Measurements from ENCODE around the gene SPIRE1. TPM values are rescaled to one million over a fixed set of nuclear protein-coding genes. Genes with fewer than 3 reads are reported as not detected.

SPIRE1 gene
- polyA plus RNA-seq, 1 donor from 2014 or later, result 22.2 TPM

GRCh38 chr18:12679183-12679786, 21.4 kb upstream of the SPIRE1 start:
- Histone ChIP-seq H3K27ac (ENCODE audit: low read length) (no peak overlapping the region), H3K4me3 (ENCODE audit: low read length) (no peak overlapping the region), H3K79me2 (replicated peaks; ENCODE audit: insufficient read depth, low read length) (no peaks in the 10 kb centered on the region), H3K9me2 (ENCODE audit: insufficient read depth, low read length) (no peaks in the 10 kb centered on the region), H3F3A (ENCODE audit: insufficient read depth, low read length, poor library complexity, severe bottlenecking) (no peaks in the 10 kb centered on the region), H3K36me3 (ENCODE audit: insufficient read depth, low read length) (no peaks in the 10 kb centered on the region), H3K9ac (ENCODE audit: low read length) (no peak overlapping the region), H3K27me3 (ENCODE audit: insufficient read depth, low read depth, low read length) (no peaks in the 10 kb centered on the region), H2AFZ (ENCODE audit: low read depth, low read length) (no peak overlapping the region), H3K9me3 (ENCODE audit: low read length) (no peaks in the 10 kb centered on the region), H3K4me2 (ENCODE audit: low read length) (no peak overlapping the region), H4K20me1 (ENCODE audit: insufficient read depth) (no peaks in the 10 kb centered on the region)
- TF ChIP-seq RAD21 (conservative IDR thresholded peaks at IDR 0.05) (no peak), POLR2AphosphoS5 (IDR thresholded peaks at IDR 0.05) (no peak), SMC3 (conservative IDR thresholded peaks at IDR 0.05; ENCODE audit: poor library complexity) (no peak), EP300 (conservative IDR thresholded peaks at IDR 0.05; ENCODE audit: poor library complexity, severe bottlenecking) (no peak), TAF1 (IDR thresholded peaks at IDR 0.05; ENCODE audit: low read depth) (no peak), MXI1 (conservative IDR thresholded peaks at IDR 0.05; ENCODE audit: poor library complexity, severe bottlenecking) (no peak), EZH2 (IDR thresholded peaks at IDR 0.05; ENCODE audit: borderline replicate concordance, insufficient read depth, low read length, poor library complexity, severe bottlenecking) (no peak)
- TF ChIP-seq, protein P1, sequence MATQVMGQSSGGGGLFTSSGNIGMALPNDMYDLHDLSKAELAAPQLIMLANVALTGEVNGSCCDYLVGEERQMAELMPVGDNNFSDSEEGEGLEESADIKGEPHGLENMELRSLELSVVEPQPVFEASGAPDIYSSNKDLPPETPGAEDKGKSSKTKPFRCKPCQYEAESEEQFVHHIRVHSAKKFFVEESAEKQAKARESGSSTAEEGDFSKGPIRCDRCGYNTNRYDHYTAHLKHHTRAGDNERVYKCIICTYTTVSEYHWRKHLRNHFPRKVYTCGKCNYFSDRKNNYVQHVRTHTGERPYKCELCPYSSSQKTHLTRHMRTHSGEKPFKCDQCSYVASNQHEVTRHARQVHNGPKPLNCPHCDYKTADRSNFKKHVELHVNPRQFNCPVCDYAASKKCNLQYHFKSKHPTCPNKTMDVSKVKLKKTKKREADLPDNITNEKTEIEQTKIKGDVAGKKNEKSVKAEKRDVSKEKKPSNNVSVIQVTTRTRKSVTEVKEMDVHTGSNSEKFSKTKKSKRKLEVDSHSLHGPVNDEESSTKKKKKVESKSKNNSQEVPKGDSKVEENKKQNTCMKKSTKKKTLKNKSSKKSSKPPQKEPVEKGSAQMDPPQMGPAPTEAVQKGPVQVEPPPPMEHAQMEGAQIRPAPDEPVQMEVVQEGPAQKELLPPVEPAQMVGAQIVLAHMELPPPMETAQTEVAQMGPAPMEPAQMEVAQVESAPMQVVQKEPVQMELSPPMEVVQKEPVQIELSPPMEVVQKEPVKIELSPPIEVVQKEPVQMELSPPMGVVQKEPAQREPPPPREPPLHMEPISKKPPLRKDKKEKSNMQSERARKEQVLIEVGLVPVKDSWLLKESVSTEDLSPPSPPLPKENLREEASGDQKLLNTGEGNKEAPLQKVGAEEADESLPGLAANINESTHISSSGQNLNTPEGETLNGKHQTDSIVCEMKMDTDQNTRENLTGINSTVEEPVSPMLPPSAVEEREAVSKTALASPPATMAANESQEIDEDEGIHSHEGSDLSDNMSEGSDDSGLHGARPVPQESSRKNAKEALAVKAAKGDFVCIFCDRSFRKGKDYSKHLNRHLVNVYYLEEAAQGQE (IDR thresholded peaks at IDR 0.05; ENCODE audit: borderline replicate concordance), result no peak
- TF ChIP-seq, protein P2, sequence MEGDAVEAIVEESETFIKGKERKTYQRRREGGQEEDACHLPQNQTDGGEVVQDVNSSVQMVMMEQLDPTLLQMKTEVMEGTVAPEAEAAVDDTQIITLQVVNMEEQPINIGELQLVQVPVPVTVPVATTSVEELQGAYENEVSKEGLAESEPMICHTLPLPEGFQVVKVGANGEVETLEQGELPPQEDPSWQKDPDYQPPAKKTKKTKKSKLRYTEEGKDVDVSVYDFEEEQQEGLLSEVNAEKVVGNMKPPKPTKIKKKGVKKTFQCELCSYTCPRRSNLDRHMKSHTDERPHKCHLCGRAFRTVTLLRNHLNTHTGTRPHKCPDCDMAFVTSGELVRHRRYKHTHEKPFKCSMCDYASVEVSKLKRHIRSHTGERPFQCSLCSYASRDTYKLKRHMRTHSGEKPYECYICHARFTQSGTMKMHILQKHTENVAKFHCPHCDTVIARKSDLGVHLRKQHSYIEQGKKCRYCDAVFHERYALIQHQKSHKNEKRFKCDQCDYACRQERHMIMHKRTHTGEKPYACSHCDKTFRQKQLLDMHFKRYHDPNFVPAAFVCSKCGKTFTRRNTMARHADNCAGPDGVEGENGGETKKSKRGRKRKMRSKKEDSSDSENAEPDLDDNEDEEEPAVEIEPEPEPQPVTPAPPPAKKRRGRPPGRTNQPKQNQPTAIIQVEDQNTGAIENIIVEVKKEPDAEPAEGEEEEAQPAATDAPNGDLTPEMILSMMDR (IDR thresholded peaks at IDR 0.05; ENCODE audit: poor library complexity, severe bottlenecking), result no peak

- TF ChIP-seq EZH2 (IDR thresholded peaks at IDR 0.05; ENCODE audit: borderline replicate concordance, insufficient read depth, low read length, poor library complexity, severe bottlenecking) (no peak), RAD21 (conservative IDR thresholded peaks at IDR 0.05) (no peak)
- TF ChIP-seq, protein P2 (IDR thresholded peaks at IDR 0.05; ENCODE audit: poor library complexity, severe bottlenecking), result no peak
- no peak overlapping the region for H3K27ac ChIP-seq (ENCODE audit: low read length)
- H3K9me2 ChIP-seq (ENCODE audit: insufficient read depth, low read length), result no peaks in the 10 kb centered on the region
- H3F3A ChIP-seq (ENCODE audit: insufficient read depth, low read length, poor library complexity, severe bottlenecking), result no peaks in the 10 kb centered on the region
- no peaks in the 10 kb centered on the region for H3K9me3 ChIP-seq (ENCODE audit: low read length)
- H3K79me2 ChIP-seq (replicated peaks; ENCODE audit: insufficient read depth, low read length), result no peaks in the 10 kb centered on the region
- no peaks in the 10 kb centered on the region for H3K36me3 ChIP-seq (ENCODE audit: insufficient read depth, low read length)
- no peaks in the 10 kb centered on the region for H3K27me3 ChIP-seq (ENCODE audit: insufficient read depth, low read depth, low read length)
- H3K9ac ChIP-seq (ENCODE audit: low read length), result no peak overlapping the region
- H3K4me2 ChIP-seq (ENCODE audit: low read length), result no peak overlapping the region
- no peak overlapping the region for H2AFZ ChIP-seq (ENCODE audit: low read depth, low read length)
- H3K4me3 ChIP-seq (ENCODE audit: low read length), result no peak overlapping the region
- H4K20me1 ChIP-seq (ENCODE audit: insufficient read depth), result no peaks in the 10 kb centered on the region
Measured at GRCh38 chr18:12668041-12668440, 10.1 kb upstream of the SPIRE1 start.

All from neural cell (in vitro differentiated cells).